HG02588 (cell line): Measurements from ENCODE around the gene ESD.

Source experiments
- ATAC-seq: cut with Tn5 transposase; IDR thresholded peaks from one replicate; pipeline ENCODE4 v1.9.1; 2021; ENCODE audit warnings: mild to moderate bottlenecking, moderate library complexity; ENCODE audit not compliant: unreplicated experiment

ESD gene

GRCh38 chr13:46748300-46748699 is 48.7 kb downstream of the ESD start:
- no peak for ATAC-seq

- no peak for ATAC-seq
These were observed 49.7 kb downstream of the ESD start for GRCh38 chr13:46747031-46747820.

- no peak for ATAC-seq
These were observed 51.3 kb downstream of the ESD start for GRCh38 chr13:46745706-46746105.

GRCh38 chr13:46745062-46745461 is 51.9 kb downstream of the ESD start:
- no peak for ATAC-seq

- ATAC-seq = no peak
These were observed 53.8 kb downstream of the ESD start for GRCh38 chr13:46743191-46743590.

- ATAC-seq = no peak
These were observed 57.4 kb downstream of the ESD start for GRCh38 chr13:46739447-46740098.

GRCh38 chr13:46738766-46739165 is 58.2 kb downstream of the ESD start:
- no peak for ATAC-seq

- ATAC-seq = no peak
These were observed 58.9 kb downstream of the ESD start for GRCh38 chr13:46738055-46738454.

- no peak for ATAC-seq
These were observed 60.2 kb downstream of the ESD start for GRCh38 chr13:46736541-46737310.

GRCh38 chr13:46735425-46735824 is 61.5 kb downstream of the ESD start:
- ATAC-seq = no peak

GRCh38 chr13:46731535-46731934 is 65.4 kb downstream of the ESD start:
- ATAC-seq = no peak

GRCh38 chr13:46728777-46729176 is 68.2 kb downstream of the ESD start:
- ATAC-seq = no peak

GRCh38 chr13:46726347-46726746 is 70.6 kb downstream of the ESD start:
- no peak for ATAC-seq
